GM18502 (cell line): ENCODE measurements around the gene PRR36.

Experiments
- ATAC-seq: cut with Tn5 transposase; IDR thresholded peaks from one replicate; pipeline ENCODE4 v1.9.1; 2021; ENCODE audit warnings: mild to moderate bottlenecking; ENCODE audit not compliant: unreplicated experiment, poor library complexity

Gene PRR36

DNA sequence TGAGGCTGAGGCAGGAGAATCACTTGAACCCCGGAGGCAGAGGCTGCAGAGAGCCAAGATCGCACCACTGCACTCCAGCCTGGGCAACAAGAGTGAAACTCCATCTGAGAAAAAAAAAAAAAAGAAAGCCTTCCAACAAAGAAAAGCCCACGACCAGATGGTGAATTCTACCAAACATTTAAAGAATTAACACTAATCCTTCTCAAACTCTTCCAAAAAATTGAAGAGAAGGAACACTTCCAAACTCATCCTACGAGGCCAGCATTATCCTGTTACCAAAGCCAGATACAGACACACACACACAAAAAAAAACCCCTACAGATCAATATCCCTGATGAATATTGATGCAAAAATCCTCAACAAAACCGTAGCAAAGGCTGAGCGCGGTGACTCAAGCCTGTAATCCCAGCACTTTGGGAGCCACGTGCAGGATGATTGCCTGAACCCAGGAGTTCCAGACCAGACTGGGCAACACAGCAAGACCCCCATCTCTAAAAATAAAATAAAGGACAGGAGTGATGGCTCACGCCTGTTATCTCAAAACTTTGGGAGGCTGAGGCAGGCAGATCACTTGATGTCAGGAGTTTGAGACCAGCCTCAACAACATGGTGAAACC lies 50.4 kb downstream of the PRR36 start:
- no peak for ATAC-seq

DNA sequence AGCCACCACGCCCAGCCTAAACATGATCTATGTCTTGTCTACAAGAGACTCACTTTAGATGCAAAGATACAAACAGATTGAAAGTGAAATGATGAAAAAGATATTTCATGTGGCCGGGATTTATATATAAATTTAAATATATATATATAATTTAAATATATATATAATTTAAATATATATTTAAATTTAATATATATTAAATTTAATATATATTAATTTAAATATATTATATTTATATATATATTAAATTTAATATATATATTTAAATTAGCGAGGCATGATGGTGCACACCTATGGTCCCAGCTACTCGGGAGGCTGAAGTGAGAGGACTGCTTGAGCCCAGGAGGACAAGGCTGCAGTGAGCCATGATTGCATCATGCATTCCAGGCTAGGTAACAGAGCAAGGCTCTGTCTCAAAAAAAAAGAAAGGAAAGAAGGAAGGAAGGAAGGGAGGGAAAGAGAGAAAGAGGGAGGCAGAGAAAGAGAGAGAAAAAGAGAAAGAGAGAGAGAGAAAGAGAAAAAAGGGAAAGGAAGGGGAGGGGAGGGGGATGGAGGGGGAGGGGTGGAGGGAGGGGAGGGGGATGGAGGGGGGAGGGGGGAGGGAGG lies 51.2 kb downstream of the PRR36 start:
- no peak for ATAC-seq

DNA sequence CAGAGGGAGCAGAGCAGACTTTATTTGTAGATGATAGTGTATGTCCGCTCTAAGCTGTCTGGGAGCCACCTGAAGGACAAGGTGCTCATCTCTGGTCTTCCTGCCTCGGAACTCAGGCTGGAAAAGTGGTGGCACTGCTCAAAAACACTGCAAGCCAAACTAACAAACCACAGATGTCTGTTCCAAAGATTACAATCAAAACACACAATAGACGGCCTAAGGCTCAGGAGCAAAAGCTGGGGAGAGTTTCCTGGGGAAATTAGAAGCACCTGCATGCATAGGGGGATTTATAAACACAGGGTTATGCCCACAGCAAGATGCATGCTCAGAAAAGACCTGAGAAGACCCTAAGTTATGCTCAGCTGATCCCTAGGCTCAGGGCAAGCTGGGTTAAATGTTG lies 53.6 kb downstream of the PRR36 start:
- no peak for ATAC-seq

DNA sequence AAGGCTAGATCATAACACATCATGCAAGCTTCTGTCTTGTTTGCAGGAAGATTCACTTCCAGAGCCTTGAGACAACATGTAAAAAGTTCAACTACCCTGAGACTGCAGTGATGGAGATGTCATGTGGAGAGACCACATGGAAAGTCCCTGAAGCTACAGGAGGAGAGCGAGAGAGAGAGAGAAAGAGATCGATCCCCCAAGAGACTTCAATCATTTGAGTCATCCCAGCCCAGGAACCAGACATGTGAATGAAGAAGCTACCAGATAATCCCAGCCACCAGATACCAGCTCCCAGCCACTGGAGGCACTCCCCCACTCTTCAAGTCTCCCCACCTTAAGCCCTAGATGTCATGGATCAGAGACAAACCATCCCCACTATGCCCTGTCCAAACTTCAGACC lies 54.9 kb downstream of the PRR36 start:
- ATAC-seq: no peak

DNA sequence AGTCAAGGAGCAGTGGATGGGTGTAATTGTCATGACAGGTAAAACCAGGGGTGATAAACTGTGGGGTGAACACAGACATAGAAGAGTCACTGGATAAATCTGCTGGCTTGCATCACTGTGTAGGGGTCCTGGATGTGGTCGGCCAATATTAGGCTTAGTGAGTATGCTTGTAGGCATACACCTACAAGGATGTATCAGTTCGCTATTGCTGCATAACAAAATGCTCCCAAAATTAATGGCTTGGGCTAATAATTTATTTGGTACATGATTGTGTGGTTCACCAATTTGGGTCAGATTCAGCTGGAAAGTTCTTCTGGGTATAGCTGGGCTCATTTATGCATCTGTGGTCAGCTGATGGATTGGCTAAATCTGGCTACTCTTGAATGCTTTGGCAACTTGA lies 55.4 kb downstream of the PRR36 start:
- ATAC-seq: no peak
